ENCODE results near the gene CATSPERD.
A peak's percentile ranks its signal among the peaks of the same experiment; 100 is the strongest.

CATSPERD gene

GRCh38 chr19:5789351-5789761 is 68.9 kb downstream of the CATSPERD start:
- no peak for DNase-seq

GRCh38 chr19:5789886-5790558 is 69.6 kb downstream of the CATSPERD start:
- DNase-seq: no peak

DNA sequence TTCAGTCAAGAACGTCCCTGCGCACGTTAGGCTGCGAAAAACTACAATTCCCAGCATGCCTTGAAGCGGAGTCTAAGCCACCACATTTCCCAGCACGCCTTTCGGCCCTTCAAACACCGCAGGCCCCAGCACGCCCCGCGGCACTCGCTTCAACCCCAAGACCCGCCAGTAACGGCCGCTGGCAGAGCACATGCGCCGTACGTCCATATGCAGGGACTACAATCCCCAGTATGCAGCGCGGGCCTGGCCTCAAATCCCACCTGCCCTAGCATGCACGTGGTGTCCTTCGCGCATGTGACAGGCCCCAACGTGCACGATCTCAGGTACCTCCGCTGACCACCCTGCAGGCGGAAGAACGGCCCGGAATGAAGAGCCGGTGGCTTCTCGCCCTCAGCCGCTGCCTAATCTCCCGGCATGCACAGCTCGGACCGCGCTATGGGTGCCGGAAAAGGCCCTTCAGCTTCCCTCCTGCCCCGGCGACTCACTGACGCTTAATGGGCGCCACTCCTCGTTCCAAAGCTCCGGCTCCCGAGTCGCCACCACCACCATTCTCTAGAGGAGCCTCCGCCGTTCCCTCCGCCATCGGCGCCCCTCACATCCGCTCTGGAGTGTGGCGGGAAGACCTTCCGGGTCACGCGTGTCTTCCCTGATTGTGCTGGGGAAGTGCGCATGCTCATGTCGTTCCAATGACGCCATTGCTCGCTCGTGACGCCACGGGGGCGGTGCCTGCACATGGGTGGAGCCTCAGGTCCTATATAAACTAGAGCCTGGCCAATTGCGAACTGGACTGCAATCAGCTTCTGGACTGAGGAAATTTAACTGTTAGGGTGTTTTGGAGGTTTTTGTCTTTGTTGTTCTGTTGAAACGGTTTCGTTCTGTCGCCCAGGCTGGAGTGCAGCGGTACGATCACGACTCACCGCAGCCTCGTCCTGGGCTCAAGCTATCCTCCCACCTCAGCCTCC is 70.4 kb downstream of the CATSPERD start, which contains the start of gene DUS3L:
Gene DUS3L, minus strand, starts transcription at position 605 of the 962 bp plus-strand sequence. Its CDS starts 22 bp downstream, at position 583.
- DNase-seq: peak; percentile 91

- no peak for DNase-seq
Measured at GRCh38 chr19:5792224-5792623, 71.8 kb downstream of the CATSPERD start.

GRCh38 chr19:5793188-5793587 is 72.8 kb downstream of the CATSPERD start:
- DNase-seq: no peak

GRCh38 chr19:5795382-5795919 is 75.0 kb downstream of the CATSPERD start:
- no peak for DNase-seq

DNA sequence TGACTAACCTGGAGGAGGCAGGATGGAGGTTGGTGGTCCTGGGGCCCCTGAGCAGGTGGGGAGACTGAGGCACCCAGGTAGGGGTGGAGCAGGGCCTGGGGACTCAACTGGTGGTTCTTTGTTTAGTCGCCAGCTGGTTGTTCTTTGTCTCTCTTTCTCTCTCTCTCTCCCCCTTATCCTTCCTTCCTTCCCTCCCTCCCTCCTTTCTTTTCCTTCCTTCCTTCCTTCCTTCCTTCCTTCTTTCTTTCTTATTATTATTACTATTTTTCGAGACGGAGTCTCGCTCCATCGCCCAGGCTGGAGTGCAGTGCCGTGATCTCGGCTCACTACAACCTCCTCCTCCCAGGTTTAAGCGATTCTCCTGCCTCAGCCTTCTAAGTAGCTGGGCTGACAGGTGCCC is 77.8 kb downstream of the CATSPERD start:
- DNase-seq: no peak

DNA sequence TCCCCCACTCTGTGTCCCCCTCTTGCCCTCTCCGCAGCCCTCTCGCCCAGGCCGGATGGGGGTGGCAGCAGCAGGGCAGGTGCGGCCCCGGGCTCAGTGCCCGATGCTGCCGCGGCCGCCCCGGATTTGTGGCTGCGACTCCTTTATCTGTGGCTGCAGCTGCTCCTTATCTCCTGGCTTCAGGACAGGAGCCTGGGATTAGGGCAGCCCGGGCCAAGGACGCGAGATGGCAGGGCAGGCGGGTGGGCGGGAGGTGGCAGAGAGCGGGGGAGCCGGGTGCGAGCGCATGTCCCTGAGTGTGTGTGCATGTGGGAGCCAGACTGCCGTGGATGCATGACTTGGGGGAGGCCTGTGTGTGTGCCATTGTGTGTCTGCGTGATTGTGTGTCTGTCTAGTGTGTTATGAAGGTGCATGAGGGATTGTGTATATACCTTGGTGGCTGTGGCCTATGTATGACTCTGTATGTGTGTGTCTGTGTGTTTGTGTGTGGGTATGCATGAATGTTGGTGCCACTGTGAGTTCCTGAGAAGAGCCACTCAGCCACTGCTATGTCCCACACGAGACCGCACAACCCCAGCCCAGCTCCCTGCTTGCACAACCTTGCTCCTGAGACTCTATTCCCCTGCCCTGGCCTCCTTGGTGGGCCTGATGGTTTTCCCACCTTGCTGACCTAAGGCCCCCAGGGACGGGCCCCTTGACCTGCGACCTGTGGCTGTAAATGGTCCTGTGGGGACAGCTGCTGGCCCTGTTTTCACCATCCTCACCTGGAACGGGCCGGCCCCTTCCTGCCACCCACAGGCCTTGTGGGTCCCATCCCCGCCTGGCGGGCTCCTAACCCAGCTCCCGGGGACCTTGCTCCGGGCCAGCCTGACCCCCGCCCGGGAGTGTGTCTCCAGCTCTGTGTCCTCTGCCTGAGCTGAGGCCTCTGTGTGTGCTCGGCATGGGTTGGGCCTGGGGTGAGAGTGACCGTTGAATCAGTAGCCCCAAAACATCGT is 79.1 kb downstream of the CATSPERD start:
- no peak for DNase-seq

GRCh38 chr19:5800361-5801270 is 80.2 kb downstream of the CATSPERD start:
- no peak for DNase-seq

GRCh38 chr19:5801796-5802619 is 81.6 kb downstream of the CATSPERD start:
- no peak for DNase-seq

- DNase-seq: no peak
Measured at GRCh38 chr19:5803441-5803751, 83.0 kb downstream of the CATSPERD start.

GRCh38 chr19:5803752-5804515 is 83.5 kb downstream of the CATSPERD start:
- peak; percentile 83 for DNase-seq

DNA sequence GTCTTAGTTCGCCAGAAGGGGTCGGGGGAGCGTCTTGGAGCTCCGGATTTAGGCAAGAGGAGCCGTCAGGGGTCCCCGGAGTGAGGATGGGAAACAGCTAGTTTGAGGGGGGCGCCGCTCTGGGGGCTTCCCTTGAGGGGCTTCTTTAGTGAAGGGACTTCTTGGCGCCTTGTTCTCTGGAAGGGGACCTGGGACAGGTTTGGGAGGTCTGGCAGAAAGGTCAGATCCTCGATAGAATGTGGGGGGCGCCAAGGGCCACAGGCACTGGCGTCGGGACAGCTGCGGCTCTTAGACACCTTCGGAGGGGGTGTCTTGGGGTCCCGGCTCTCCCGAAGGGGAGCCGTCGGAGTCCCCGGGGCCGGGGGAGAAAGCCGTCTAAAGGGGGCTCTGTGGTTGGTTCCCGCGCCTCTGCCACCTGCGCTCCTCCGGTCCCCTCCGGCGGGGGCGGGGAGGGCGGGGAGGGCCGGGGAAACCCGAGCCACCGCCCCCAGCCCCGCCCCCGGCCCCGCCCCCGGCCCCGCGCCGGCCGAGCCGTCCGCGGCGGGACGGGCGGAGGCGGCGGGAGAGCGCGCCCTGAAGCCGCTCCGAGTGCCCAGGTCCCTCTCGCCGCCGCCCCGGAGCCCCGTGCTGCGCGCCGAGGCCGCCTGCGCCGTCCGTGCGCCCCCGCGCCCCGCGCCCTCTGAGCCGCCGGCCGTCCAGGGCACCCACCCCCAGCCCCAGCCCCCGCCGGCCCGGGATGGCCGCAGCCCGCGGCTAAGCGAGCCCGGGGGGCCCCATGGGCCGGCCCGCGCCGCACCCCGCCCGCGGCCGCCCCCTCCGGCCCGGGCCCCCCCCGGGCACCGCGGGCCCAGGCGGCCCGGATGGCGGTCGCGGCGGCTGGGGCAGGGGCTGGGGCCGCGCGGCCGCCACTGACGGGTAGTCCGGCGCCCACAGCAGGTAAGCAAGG is 84.4 kb downstream of the CATSPERD start, which contains the start of gene NRTN:
Gene NRTN, plus strand, starts transcription at position 552 of the 946 bp plus-strand sequence. CDS start 19,099 bp downstream, outside the sequence.
- peak; percentile 33 for DNase-seq

GRCh38 chr19:5805462-5806132 is 85.2 kb downstream of the CATSPERD start:
- DNase-seq: peak; percentile 33

DNA sequence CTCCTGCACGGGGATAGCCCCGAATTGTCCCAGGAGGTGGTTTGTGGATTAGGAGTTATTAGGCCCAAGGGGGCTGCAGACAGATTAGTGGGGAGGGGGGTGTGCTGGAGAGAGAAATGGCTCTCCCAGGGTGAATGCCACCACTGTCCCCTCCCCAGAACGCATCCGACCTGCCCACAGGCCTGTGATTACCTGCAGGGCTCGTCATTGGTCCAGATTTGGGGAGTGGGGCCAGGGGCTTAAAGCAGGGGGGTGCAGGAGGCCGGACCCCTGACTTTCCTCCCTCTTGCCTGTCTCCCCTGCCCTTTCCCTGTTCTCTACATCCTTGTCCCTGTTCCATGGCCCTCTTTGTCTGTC is 85.7 kb downstream of the CATSPERD start:
- no peak for DNase-seq

DNA sequence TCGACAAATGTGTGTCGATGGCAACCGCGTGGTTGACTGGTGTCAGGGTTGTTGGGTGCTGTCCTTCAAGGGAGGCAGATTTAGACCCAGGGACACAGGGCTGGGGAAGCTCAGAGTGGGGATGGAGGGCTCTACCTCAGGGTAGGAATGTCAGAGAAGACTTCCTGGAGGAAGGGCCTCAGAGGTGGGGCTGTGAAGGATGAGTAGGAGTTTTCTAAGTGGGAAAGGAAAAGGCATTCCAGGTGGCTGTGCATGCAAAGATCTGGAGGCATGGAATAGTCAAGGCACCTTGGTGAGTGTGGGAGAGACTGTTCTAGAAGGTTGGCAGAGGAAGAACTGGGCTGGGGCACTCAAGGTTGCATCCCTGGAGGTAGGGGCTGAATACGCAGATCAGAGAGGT is 86.5 kb downstream of the CATSPERD start:
- no peak for DNase-seq

- no peak for DNase-seq
Measured at GRCh38 chr19:5808120-5808816, 87.8 kb downstream of the CATSPERD start.
